Heart left ventricle (tissue), 13 donors: ENCODE measurements around the gene CSNK1E.

ENCODE experiments used
- POLR2A ChIP-seq, 2 donors: fragments of 450-650 bp; IDR thresholded peaks; one replicate each; pipeline ENCODE4 v1.6.1; 2017; ENCODE audit warnings: antibody characterized with exemption in 2 of 2, mild to moderate bottlenecking in 2 of 2, moderate library complexity in 2 of 2
- TF ChIP-seq, protein P1 (sequence below), 12 donors: fragments of 200-600 bp; sonication (generic) in 4 of 12; IDR thresholded peaks; one replicate each; pipeline versions ENCODE4 v1.5.0 to v1.8.0; 2018 to 2022; ENCODE audit warnings: antibody characterized with exemption in 12 of 12, mild to moderate bottlenecking in 5 of 12
- donor health status: ischemic (EF 13 %, LVEDD 7.1; RV severe dilation, severe dysfunction).
- donor health status: DM: no; HTN: yes; CAD: no.
- donor health status: DM: no; HTN: no; CAD: no.
- donor health status: ischemic (EF 25% LVEDD 6.9; RV normal size, moderate dysfunction).
- donor health status: ischemic (EF 25% LVEDD 5.7; RV mildly dilated, moderate dysfunction).
- donor health status: ischemic (EF 35%, LVEDD 5.7; RV mildly dilated, moderate dysfunction).
- donor health status: nonischemic (EF 11% LVEDD 7.7; RV severe dilation, severe dysfunction).
- donor health status: DM: yes; HTN: yes; CAD: no.
- donor health status: PGD.
- donor health status: ischemic (EF 29% LVEDD 5.4; RV normal size, mild dysfunction).
- donor health status: nonischemic (EF 23%, LVEDD 6.1; RV moderate dilation, normal function).

DNA sequence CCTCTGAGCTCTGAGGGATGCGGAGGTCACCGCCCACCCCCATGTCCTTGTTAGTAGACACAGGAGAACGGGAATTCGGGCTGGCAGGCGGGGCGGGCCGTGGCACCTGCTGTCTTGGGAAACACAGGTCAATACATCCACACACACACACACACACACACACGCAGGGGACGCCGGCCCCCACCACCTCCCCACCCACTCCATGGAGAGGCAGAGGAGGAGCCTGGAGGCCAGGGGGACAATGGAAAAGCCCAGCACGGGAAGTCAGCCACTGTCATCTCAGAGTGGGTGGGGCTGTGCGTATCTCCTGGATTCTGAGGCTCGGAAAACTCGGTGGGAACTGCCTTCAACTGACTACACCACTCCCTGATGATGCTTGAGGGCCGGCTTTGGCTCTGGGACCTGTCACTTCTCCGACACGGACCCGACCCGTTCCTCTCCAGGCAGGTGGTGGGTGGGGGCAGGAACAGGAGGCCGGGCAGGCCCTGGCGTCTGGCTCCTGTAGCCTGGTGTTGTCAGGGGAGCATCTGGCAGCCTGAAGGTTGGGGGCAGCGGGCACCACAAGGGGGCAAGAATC lies 25.9 kb downstream of the CSNK1E start:
- TF ChIP-seq, protein P1, sequence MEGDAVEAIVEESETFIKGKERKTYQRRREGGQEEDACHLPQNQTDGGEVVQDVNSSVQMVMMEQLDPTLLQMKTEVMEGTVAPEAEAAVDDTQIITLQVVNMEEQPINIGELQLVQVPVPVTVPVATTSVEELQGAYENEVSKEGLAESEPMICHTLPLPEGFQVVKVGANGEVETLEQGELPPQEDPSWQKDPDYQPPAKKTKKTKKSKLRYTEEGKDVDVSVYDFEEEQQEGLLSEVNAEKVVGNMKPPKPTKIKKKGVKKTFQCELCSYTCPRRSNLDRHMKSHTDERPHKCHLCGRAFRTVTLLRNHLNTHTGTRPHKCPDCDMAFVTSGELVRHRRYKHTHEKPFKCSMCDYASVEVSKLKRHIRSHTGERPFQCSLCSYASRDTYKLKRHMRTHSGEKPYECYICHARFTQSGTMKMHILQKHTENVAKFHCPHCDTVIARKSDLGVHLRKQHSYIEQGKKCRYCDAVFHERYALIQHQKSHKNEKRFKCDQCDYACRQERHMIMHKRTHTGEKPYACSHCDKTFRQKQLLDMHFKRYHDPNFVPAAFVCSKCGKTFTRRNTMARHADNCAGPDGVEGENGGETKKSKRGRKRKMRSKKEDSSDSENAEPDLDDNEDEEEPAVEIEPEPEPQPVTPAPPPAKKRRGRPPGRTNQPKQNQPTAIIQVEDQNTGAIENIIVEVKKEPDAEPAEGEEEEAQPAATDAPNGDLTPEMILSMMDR (IDR thresholded peaks at IDR 0.05): no peak
- no peak for TF ChIP-seq POLR2A (IDR thresholded peaks at IDR 0.05)
